Endometrial microvascular endothelial cells (primary cell): ENCODE measurements around the gene MRAP. TPM values are rescaled to one million over a fixed set of nuclear protein-coding genes. Genes with fewer than 3 reads are reported as not detected.

Experiments
- in situ Hi-C: cut with HindIII; loops from 2 replicates; pipeline ENCODE4 v1.10.0; 2017; ENCODE audit warnings: low sequenced_read_pairs, low pct_unique_long_range_greater_than_20kb; ENCODE audit errors: inconsistent ontology term
- total RNA-seq: library from RNA; depleted of rRNA; stranded (reverse); fragments of >200 nt; gene quantifications from one replicate; pipeline ENCODE4 v1.2.3, GENCODE V29; 2015; ENCODE audit errors: inconsistent ontology term

Gene MRAP
- total RNA-seq, 1 donor from 2014 or later: not detected

DNA sequence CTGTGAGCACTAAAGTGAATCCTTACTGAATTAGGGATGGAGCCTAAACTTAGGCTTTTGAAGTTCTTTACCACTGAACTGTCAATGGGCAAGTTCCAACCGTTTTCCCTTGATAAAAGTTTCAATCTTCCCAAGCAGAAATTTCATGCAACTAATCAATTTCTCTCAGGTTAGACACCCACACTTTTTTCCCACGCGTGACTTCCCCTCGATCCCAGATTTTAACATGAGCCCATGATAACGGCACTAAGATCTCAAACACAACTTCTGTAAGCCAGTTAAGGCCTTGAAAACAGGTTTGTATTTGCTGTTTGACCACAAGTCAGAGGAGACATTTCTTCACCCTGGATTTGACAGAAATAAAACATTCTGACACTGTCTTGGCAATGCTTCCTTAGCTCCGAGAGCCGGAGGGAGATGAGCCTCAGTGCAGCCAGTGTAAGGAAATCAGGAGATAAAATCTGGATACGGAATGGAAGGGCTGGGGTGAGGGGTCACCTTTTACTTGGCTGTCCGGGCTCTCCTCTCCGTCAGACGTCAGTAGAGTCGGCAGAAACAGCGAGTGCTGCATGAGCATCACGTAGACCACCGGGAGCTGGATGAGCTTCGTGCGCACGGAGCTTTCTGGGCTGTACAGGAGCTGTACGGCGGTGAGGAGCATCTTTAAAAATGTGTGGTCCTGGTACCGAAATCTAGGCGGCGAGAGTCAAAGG, 39.7 kb downstream of the MRAP start:
- in situ Hi-C loops: no loop called here

DNA sequence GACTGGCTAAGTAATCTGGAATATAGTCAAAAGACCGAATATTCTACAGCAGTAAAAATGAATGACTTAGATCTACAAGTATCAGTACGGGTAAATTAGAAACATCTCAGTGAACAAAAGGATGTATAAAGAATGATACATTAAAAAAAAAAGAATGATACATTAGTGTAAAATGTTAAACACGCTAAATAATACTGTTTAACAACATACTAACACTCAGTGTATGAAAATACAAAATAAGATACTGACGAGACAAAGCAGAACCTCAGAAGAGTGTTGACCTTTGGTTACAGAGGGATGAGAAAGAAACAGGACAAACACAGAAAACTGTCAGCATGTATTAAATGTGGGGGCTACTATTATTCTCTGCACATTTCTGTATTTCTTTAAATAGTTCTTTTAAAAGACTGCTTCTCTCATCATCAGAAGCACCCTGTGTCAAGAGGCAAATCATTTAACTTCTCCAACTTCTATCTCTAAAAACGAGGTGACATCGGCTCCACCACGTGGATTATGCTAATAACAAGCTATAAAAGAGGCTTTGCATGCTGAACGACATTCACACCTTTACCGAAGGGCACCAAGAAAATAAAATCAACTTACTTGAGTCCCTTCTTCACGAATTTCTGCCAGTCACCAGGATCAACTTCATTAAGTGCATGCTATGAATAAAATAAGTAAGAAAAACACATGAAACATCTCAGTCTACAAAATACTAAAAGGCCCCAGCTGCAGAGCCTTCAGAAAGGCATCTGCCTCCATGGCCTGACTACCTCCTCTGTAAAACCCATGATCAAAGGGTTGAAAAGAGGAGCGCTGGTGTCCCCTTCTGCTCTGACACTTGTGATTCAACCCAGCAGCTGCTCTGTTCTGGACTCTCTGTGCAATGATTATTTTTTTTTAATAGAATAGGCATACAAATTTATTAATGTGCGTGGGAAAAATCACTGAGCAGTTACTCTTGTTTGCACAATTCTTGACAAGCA, 42.5 kb downstream of the MRAP start:
- in situ Hi-C loops: no loop called here

GRCh38 chr21:32346951-32347350, 48.3 kb downstream of the MRAP start:
- in situ Hi-C loops: no loop called here

DNA sequence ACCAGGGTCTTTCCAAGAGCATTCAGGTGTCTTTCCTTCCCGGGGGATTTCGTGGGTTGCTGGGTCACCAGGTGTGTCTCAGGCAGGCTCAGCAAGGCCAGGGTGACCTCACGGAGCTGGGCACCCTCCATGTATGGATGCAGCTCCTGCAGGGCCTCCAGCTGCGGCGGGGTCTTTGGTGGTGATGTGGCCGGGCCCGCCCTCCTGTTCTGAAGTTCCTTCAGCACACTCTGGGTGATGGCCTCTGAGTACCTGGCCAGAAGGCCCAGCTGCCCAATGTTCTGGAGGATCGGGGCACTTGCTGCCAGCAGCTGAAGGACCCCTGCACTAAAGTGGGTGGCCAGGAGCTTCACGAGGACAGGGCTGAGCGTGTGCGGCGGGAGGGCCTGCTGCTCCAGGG, 48.7 kb downstream of the MRAP start:
- in situ Hi-C loops: no loop called here

GRCh38 chr21:32347977-32348376, 49.3 kb downstream of the MRAP start:
- in situ Hi-C loops: no loop called here

DNA sequence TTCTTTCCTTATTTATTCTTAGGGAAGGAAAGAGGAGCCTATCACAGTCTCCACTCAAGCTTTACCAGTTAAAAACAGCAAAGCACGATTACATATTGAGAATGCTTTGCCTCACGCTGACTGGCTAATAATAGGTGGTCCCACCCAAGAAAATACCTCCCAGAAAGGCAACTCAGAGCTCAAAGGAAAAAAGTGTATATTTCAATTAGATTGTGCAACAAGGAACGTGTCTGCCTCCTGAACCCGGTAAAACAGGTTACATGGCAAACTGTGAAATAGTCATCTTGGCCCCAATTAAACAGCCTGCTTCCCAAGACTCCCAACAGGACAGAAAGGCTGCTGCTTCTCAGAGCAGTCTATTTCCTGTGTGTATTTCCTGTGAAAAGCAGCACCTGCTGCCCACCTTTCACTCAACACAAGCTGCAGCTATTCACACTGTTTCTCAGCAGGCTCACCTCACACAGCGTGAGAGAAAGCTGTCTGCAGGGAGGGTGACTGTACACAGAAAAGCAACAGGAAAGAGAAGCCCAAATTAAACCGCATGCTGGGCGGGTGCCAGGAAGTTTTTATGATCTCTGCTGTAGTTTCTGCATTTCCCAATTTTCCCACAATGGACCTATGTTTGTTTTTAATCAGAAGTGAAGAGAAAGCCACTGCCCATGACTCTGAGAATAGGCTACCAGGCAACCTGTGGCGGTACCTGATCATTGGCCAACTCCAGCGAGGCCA, 50.1 kb downstream of the MRAP start:
- in situ Hi-C loops: no loop called here

- in situ Hi-C loops: no loop called here
These were observed 50.8 kb downstream of the MRAP start for GRCh38 chr21:32349333-32349944.

DNA sequence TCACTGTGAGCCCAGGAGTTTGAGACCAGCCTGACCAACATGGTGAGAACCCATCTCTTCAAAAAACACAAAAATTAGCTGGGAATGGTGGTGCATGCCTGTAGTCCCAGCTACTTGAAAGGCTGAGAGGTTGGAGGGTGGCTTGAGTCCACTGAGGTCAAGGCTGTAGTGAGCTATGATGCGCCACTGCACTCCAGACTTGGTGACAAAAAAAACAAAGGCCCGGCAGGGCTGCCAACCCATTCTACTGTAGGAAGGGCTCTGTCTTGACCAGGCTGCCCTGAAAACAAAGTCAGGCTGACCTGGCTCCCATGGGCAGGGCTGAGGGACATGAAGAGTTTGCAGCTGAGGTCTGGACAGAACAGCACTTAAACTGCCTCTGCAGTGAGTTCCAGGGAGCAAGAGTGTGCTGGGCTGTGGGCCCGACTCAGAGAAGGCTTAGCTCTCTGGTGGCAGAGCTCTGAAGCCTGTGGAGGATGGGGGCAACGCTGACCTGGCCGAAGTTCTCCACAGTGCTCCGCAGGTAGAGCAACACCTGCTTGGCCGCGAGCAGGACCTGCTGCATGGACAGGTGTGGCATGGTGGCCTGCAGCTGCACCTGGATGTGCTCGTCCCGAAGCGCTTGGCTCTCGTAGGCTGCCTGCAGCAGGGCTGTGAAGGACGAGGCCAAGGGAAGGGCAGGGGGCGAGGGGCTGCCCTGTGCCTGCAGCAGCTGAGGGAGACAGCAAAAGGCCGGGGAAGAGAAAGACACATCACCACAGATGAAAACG, 51.7 kb downstream of the MRAP start:
- in situ Hi-C loops: no loop called here

DNA sequence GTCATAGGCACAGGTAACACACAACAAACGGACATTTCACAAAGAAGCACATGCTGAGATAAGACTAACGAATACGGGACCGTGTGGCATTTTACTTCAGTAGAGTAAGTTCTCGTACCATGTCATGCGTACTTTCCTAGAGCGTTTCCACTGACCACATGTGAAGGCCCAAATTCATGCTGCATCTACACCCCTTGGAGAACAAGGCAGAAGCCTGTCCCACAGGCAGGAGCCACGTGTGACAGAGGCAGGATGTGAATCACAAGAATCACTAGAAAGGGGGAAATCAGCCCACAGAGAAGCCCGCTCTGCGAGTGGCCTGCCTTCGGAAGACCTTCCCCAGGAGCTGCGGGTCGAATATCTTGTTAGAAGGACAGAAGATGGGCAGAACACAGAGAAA, 52.3 kb downstream of the MRAP start:
- in situ Hi-C loops: no loop called here

DNA sequence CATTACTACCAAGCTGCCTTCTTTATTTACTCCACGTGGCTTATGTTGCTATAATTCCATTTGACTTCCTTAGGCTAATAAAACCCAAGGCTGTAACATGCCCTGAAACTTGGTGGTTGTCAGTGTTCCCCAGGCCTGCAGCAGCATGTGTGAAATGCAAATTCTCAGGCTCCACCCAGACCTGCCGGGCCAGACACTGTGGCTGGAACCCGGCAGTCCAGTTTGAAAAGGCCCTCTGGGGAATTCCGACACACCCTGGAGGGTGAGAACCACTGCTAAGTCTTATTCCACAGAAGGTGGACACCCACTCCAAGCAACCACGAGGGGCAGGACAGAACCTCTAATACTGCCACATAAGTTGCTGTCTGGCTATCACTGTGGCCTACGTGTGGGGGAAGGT, 52.8 kb downstream of the MRAP start:
- in situ Hi-C loops: no loop called here

DNA sequence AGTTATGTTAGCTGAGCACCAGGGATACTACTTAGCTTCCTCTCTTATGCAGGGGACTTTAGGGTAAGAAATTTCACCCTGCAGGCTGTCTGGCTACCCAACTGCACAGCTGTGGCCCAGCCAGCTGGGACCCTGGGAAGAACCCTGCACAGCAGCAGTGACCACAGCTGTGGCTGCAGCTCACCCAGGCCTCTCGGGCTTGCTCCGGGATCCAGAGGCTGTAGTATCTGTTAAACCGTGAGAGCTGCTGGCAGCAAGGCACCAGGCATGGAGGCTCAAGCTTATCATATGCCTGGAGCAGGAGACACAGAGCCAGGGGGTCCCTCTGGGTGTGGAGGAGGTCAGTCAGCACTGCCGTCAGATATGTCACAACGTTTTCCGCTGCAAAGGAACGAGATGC, 53.9 kb downstream of the MRAP start:
- in situ Hi-C loops: no loop called here

DNA sequence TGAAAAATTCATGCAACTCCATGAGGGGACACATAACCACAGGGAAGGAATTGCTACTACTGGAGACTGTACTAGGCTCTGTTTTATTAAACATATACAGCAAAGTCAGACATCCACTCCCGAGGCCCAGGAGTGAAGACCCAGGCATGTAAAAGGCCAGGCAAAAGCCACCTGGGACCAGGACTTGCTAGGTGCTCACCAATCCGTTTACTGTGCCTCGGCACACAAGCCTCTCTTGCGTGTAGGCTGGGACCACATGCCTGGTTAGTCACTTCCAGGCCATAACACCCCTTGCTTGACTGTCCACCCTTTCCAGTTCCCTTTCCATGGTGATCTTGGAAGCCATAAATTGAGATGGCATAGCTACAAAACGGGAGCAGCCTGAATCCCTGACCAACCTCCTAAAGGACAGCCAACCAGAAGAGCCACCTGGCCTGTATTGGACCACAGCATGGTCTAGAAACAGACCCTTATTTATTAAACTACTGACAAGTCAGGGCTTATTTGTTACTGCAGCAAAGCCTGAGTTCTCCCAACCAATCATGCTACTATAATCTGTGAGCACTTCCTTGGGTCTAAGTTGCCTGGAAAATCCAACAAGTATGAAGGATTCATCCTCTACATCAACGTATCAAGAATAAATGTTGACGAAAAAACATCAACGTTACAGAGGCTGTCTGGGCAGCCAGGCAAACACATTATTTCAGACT, 54.5 kb downstream of the MRAP start:
- in situ Hi-C loops: no loop called here

GRCh38 chr21:32356874-32357395, 58.3 kb downstream of the MRAP start:
- in situ Hi-C loops: no loop called here

DNA sequence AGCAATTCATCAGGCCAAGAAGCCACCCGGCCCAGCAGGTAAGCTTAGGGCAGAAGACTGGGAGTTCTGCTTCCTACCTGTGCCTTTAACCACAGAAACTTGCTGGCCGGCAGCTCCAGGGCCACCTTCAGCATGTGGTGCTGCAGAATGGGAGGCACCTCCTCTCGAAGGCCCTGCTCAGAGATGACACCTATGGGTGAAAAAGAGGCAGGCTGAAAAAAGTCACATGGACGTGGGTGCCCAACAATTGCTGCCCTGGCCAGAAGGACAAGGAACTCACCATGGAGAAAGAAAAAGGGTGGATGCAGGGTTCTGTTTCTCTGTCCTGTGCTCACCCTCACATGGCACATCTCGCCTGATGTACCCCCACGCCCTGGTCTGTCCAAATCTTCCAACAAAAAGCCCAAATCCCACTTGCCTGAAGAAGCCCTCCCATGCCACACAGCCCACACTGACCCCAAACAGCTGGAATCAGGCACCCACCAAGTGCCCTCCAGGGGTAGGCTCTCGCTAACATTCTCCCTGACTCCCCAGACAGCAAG, 61.1 kb downstream of the MRAP start:
- in situ Hi-C loops: no loop called here

GRCh38 chr21:32360401-32360975, 61.8 kb downstream of the MRAP start:
- in situ Hi-C loops: no loop called here
